H9 (cell line): ENCODE results near the gene TEAD1. TPM values are rescaled to one million over a fixed set of nuclear protein-coding genes. Genes with fewer than 3 reads are reported as not detected.

ENCODE experiments used
- DNase-seq: peaks from one replicate; pipeline ENCODE4 v3.0.0-alpha.2; 2017
- H2AFZ ChIP-seq: one replicate; pipeline ENCODE4 v1.6.1; 2013; ENCODE audit warnings: mild to moderate bottlenecking, low read length, control low read depth, moderate library complexity
- H2AK5ac ChIP-seq: 2 replicates; pipeline ENCODE4 v1.6.1; 2013; ENCODE audit warnings: low read length, control low read depth, mixed read lengths; ENCODE audit not compliant: insufficient read length
- H2BK120ac ChIP-seq: one replicate; pipeline ENCODE4 v1.6.1; 2013; ENCODE audit warnings: low read depth, mild to moderate bottlenecking, low read length, control low read depth, inconsistent platforms; ENCODE audit not compliant: poor library complexity, severe bottlenecking
- H2BK12ac ChIP-seq: 2 replicates; pipeline ENCODE4 v1.6.1; 2013; ENCODE audit warnings: low read length, control low read depth, mixed read lengths, low read depth; ENCODE audit not compliant: insufficient read length
- H2BK15ac ChIP-seq: 2 replicates; pipeline ENCODE4 v1.6.1; 2013; ENCODE audit warnings: low read depth, low read length, control low read depth
- H2BK20ac ChIP-seq: one replicate; pipeline ENCODE4 v1.6.1; 2013; ENCODE audit warnings: low read depth, mild to moderate bottlenecking, low read length, control low read depth, inconsistent platforms; ENCODE audit not compliant: poor library complexity, severe bottlenecking
- H2BK5ac ChIP-seq: 2 replicates; pipeline ENCODE4 v1.6.1; 2013; ENCODE audit warnings: low read length, control low read depth, mixed read lengths; ENCODE audit not compliant: insufficient read length
- H3K14ac ChIP-seq: 2 replicates; pipeline ENCODE4 v1.6.1; 2013; ENCODE audit warnings: low read length, control low read depth; ENCODE audit not compliant: insufficient read depth
- H3K18ac ChIP-seq: 2 replicates; pipeline ENCODE4 v1.6.1; 2013; ENCODE audit warnings: low read depth, mild to moderate bottlenecking, mixed read lengths, low read length, control low read depth; ENCODE audit not compliant: insufficient read length
- H3K23ac ChIP-seq: 2 replicates; pipeline ENCODE4 v1.6.1; 2013; ENCODE audit warnings: low read length, control low read depth, mixed read lengths, low read depth; ENCODE audit not compliant: insufficient read length
- H3K23me2 ChIP-seq: 2 replicates; pipeline ENCODE4 v1.6.1; 2013; ENCODE audit warnings: low read depth, mild to moderate bottlenecking, mixed read lengths, low read length, control low read depth; ENCODE audit not compliant: insufficient read length, poor library complexity, severe bottlenecking
- H3K27ac ChIP-seq: 2 replicates; pipeline ENCODE4 v1.5.1; 2013; ENCODE audit warnings: low read length, control low read depth, mixed read lengths, low read depth; ENCODE audit not compliant: insufficient read length
- H3K27me3 ChIP-seq: 2 replicates; pipeline ENCODE4 v1.6.1; 2013; ENCODE audit warnings: low read length, control low read depth, inconsistent platforms; ENCODE audit not compliant: insufficient read depth
- H3K4ac ChIP-seq: 2 replicates; pipeline ENCODE4 v1.6.1; 2013; ENCODE audit warnings: low read depth, mild to moderate bottlenecking, control low read depth, inconsistent platforms, low read length, moderate library complexity
- H3K4me1 ChIP-seq: 2 replicates; pipeline ENCODE4 v1.6.1; 2013; ENCODE audit warnings: low read length, control low read depth, inconsistent platforms; ENCODE audit not compliant: insufficient read depth
- H3K4me2 ChIP-seq: 2 replicates; pipeline ENCODE4 v1.6.1; 2013; ENCODE audit warnings: low read length, control low read depth, mixed read lengths; ENCODE audit not compliant: insufficient read length, insufficient read depth
- H3K56ac ChIP-seq: 2 replicates; pipeline ENCODE4 v1.6.1; 2013; ENCODE audit warnings: low read depth, mild to moderate bottlenecking, mixed read lengths, low read length, control low read depth; ENCODE audit not compliant: insufficient read length
- H3K79me1 ChIP-seq: 2 replicates; pipeline ENCODE4 v1.6.1; 2013; ENCODE audit warnings: low read depth, mild to moderate bottlenecking, moderate library complexity, low read length, control low read depth, inconsistent platforms; ENCODE audit not compliant: insufficient read depth, poor library complexity, severe bottlenecking
- H3K79me2 ChIP-seq: 2 replicates; pipeline ENCODE4 v1.6.1; 2013; ENCODE audit warnings: low read length, control low read depth, inconsistent platforms; ENCODE audit not compliant: insufficient read depth
- H3K9ac ChIP-seq: 2 replicates; pipeline ENCODE4 v1.6.1; 2013; ENCODE audit warnings: low read length, control low read depth, mixed read lengths; ENCODE audit not compliant: insufficient read length; ENCODE audit errors: extremely low read depth
- H3K9me3 ChIP-seq: one replicate; pipeline ENCODE4 v1.6.1; 2013; ENCODE audit warnings: low read depth, low read length, inconsistent platforms; ENCODE audit not compliant: control insufficient read depth
- H3T11ph ChIP-seq: one replicate; pipeline ENCODE4 v1.6.1; 2013; ENCODE audit warnings: mild to moderate bottlenecking, low read length, control low read depth, inconsistent platforms
- H4K20me1 ChIP-seq: one replicate; pipeline ENCODE4 v1.6.1; 2013; ENCODE audit not compliant: control insufficient read depth, insufficient read length, insufficient read depth
- H4K5ac ChIP-seq: 2 replicates; pipeline ENCODE4 v1.6.1; 2013; ENCODE audit warnings: low read depth, mild to moderate bottlenecking, mixed read lengths, low read length, control low read depth; ENCODE audit not compliant: insufficient read length
- H4K8ac ChIP-seq: replicated peaks from 2 replicates; pipeline ENCODE4 v1.6.1; 2013; ENCODE audit warnings: low read length, control low read depth, mixed read lengths, low read depth; ENCODE audit not compliant: insufficient read length
- H4K91ac ChIP-seq: 2 replicates; pipeline ENCODE4 v1.6.1; 2013; ENCODE audit warnings: low read depth, mild to moderate bottlenecking, moderate library complexity, mixed read lengths, low read length, control low read depth; ENCODE audit not compliant: insufficient read length
- H3K27ac Mint-ChIP-seq, 3 experiments: 2 replicates in 2 of 3; 3 replicates in 1 of 3; pipeline ENCODE4 v1.8.0; 2020 to 2021; ENCODE audit warnings: mixed read lengths in 3 of 3, mild to moderate bottlenecking in 1 of 3, moderate library complexity in 1 of 3
- H3K27me3 Mint-ChIP-seq: 2 replicates; pipeline ENCODE4 v1.8.0; 2021; ENCODE audit warnings: low read depth, mild to moderate bottlenecking, moderate library complexity, mixed read lengths
- H3K36me3 Mint-ChIP-seq, 3 experiments: 2 replicates in 2 of 3; 3 replicates in 1 of 3; pipeline ENCODE4 v1.8.0; 2020 to 2021; ENCODE audit warnings: low read depth in 3 of 3, mixed read lengths in 3 of 3; ENCODE audit not compliant: insufficient read depth in 1 of 3
- H3K4me1 Mint-ChIP-seq, 2 experiments: 2 replicates each; pipeline ENCODE4 v1.8.0; 2020; ENCODE audit warnings: mixed read lengths in 2 of 2
- H3K4me3 Mint-ChIP-seq, 2 experiments: 2 replicates in 1 of 2; 3 replicates in 1 of 2; pipeline ENCODE4 v1.8.0; 2020 to 2021; ENCODE audit warnings: mild to moderate bottlenecking in 2 of 2, mixed read lengths in 2 of 2, moderate library complexity in 1 of 2
- H3K9me3 Mint-ChIP-seq, 2 experiments: 2 replicates in 1 of 2; 3 replicates in 1 of 2; pipeline ENCODE4 v1.8.0; 2020; ENCODE audit warnings: mild to moderate bottlenecking in 2 of 2, mixed read lengths in 2 of 2, moderate library complexity in 1 of 2
- CTCF ChIP-seq: fragments of 200-600 bp; sonication (generic); conservative IDR thresholded peaks from 3 replicates; pipeline ENCODE4 v1.8.0; 2021; ENCODE audit warnings: antibody characterized with exemption, mild to moderate bottlenecking
- WGBS: extraction: QIAGEN DNeasy Blood & Tissue Kit; methylation state at CpG from one replicate; pipeline ENCODE4 v1.1.7; 2013; ENCODE audit warnings: missing lambda C conversion rate, low lambda C conversion rate, mixed read lengths; ENCODE audit not compliant: insufficient read length; ENCODE audit errors: extremely low coverage; 5-methylcytosine and 5-hydroxymethylcytosine counted together
- total RNA-seq: library from RNA; stranded (reverse); gene quantifications from 2 replicates; pipeline ENCODE4 v1.2.1, GENCODE V29; 2021

Gene TEAD1
- total RNA-seq, 1 experiment from 2014 or later = 75.1 TPM

- Histone ChIP-seq H3K79me1 (peaks cover 8% of the 10 kb centered on the region), H3K27ac (no peak overlapping the region), H3K27me3 (peaks cover 12% of the 10 kb centered on the region; the same call in 1 of the 2 replicates), H3K23ac (no peak overlapping the region), H4K5ac (no peak overlapping the region), H3K4me2 (peak overlapping the region; percentile 15), H3K9ac (no peak overlapping the region), H3K18ac (no peak overlapping the region), H2BK15ac (no peak overlapping the region), H3K14ac (no peak overlapping the region), H3T11ph (no peak overlapping the region), H2BK20ac (no peak overlapping the region), H4K91ac (no peak overlapping the region), H2AK5ac (no peak overlapping the region), H4K8ac (no peak overlapping the region), H2BK12ac (no peak overlapping the region), H4K20me1 (no peaks in the 10 kb centered on the region), H3K56ac (no peak overlapping the region), H3K4ac (no peak overlapping the region), H3K79me2 (peaks cover 37% of the 10 kb centered on the region), H3K4me1 (peaks cover 55% of the 10 kb centered on the region), H2BK5ac (no peak overlapping the region), H3K23me2 (no peaks in the 10 kb centered on the region), H3K9me3 (no peaks in the 10 kb centered on the region), H2AFZ (no peak overlapping the region), H2BK120ac (no peak overlapping the region)
- WGBS = no CpG with 5 or more reads among the region's 3 CpGs
- Mint-ChIP-seq H3K27ac (no peak overlapping the region), H3K36me3 (peaks cover 4 to 9% (median 4%) of the 10 kb centered on the region in 3 experiments; a peak in 6 of 7 replicates), H3K9me3 (no peaks in the 10 kb centered on the region; a peak in 1 of 5 replicates), H3K4me3 (0 out of 5 replicates have a peak overlapping the region, but pooled peaks of 1 of the 2 experiments have one; percentile 13), H3K27me3 (peaks cover 70% of the 10 kb centered on the region), H3K4me1 (peaks cover 89 to 96% of the 10 kb centered on the region in 2 experiments)
- no peak for TF ChIP-seq CTCF
- DNase-seq = no peak
These were observed 11.0 kb downstream of the TEAD1 start for GRCh38 chr11:12685229-12685628.
